Liver (tissue), 9 donors: ENCODE results near the gene BCL6B. TPM values are rescaled to one million over a fixed set of nuclear protein-coding genes. Genes with fewer than 3 reads are reported as not detected.

Source experiments
- DNase-seq: peaks from one replicate; pipeline ENCODE4 v3.0.0-alpha.2; 2017; ENCODE audit warnings: low spot score
- H3K27ac ChIP-seq, 2 donors: one replicate each; pipeline ENCODE4 v1.7.0; 2013; ENCODE audit warnings: inconsistent platforms in 2 of 2, low read length in 2 of 2, control low read depth in 1 of 2, low read depth in 1 of 2, mild to moderate bottlenecking in 1 of 2
- H3K27me3 ChIP-seq, 4 donors: one replicate each; pipeline versions ENCODE4 v1.6.1 to v1.7.0; 2013; ENCODE audit warnings: low read length in 3 of 4, inconsistent platforms in 1 of 4, mild to moderate bottlenecking in 1 of 4, moderate library complexity in 1 of 4; ENCODE audit not compliant: control insufficient read depth in 4 of 4, insufficient read depth in 4 of 4
- H3K36me3 ChIP-seq, 4 donors: one replicate each; pipeline versions ENCODE4 v1.6.1 to v1.7.0; 2013; ENCODE audit warnings: low read length in 3 of 4, mild to moderate bottlenecking in 3 of 4, low read depth in 1 of 4, moderate library complexity in 1 of 4; ENCODE audit not compliant: control insufficient read depth in 4 of 4, insufficient read depth in 3 of 4
- H3K4me1 ChIP-seq, 4 donors: one replicate each; pipeline versions ENCODE4 v1.6.1 to v1.7.0; 2013; ENCODE audit warnings: low read length in 3 of 4, mild to moderate bottlenecking in 3 of 4, moderate library complexity in 1 of 4; ENCODE audit not compliant: control insufficient read depth in 4 of 4, insufficient read depth in 4 of 4
- H3K4me3 ChIP-seq, 3 donors: one replicate each; pipeline versions ENCODE4 v1.6.1 to v1.7.0; 2013; ENCODE audit warnings: low read length in 3 of 3, control low read depth in 1 of 3, low read depth in 1 of 3, mild to moderate bottlenecking in 1 of 3
- H3K9ac ChIP-seq, 2 donors: one replicate each; pipeline ENCODE4 v1.7.0; 2013; ENCODE audit warnings: low read length in 2 of 2, mild to moderate bottlenecking in 2 of 2, moderate library complexity in 2 of 2, control low read depth in 1 of 2, low read depth in 1 of 2
- H3K9me3 ChIP-seq, 4 donors: one replicate each; pipeline versions ENCODE4 v1.6.1 to v1.7.0; 2013; ENCODE audit warnings: low read length in 3 of 4; ENCODE audit not compliant: control insufficient read depth in 4 of 4
- EGR1 ChIP-seq, 2 donors: IDR thresholded peaks; 2 replicates each; pipeline ENCODE4 v1.6.1; 2016 to 2018; ENCODE audit warnings: antibody characterized with exemption in 2 of 2, low read depth in 2 of 2
- FOXA2 ChIP-seq: IDR thresholded peaks from 2 replicates; pipeline ENCODE4 v1.6.1; 2016; ENCODE audit warnings: antibody characterized with exemption
- GABPA ChIP-seq, 2 donors: IDR thresholded peaks in 1 of 2; conservative IDR thresholded peaks in 1 of 2; 2 replicates each; pipeline ENCODE4 v1.6.1; 2016; ENCODE audit warnings: antibody characterized with exemption in 2 of 2, mild to moderate bottlenecking in 1 of 2, moderate library complexity in 1 of 2
- HNF4A ChIP-seq, 2 donors: conservative IDR thresholded peaks; 2 replicates each; pipeline ENCODE4 v1.6.1; 2016; ENCODE audit warnings: antibody characterized with exemption in 2 of 2, mild to moderate bottlenecking in 2 of 2
- JUND ChIP-seq, 2 donors: IDR thresholded peaks; 2 replicates each; pipeline ENCODE4 v1.6.1; 2016; ENCODE audit warnings: antibody characterized with exemption in 2 of 2
- NR2F2 ChIP-seq: IDR thresholded peaks from 2 replicates; pipeline ENCODE4 v1.6.1; 2016; ENCODE audit warnings: antibody characterized with exemption
- RAD21 ChIP-seq, 2 donors: IDR thresholded peaks; 2 replicates each; pipeline ENCODE4 v1.6.1; 2016; ENCODE audit warnings: antibody characterized with exemption in 2 of 2, mild to moderate bottlenecking in 2 of 2
- RXRA ChIP-seq, 2 donors: IDR thresholded peaks; 2 replicates each; pipeline ENCODE4 v1.6.1; 2017 to 2018; ENCODE audit warnings: antibody characterized with exemption in 2 of 2, mild to moderate bottlenecking in 1 of 2
- TAF1 ChIP-seq: conservative IDR thresholded peaks from 2 replicates; pipeline ENCODE4 v1.6.1; 2016; ENCODE audit warnings: antibody characterized with exemption, mild to moderate bottlenecking
- YY1 ChIP-seq: IDR thresholded peaks from 2 replicates; pipeline ENCODE4 v1.6.1; 2016; ENCODE audit warnings: antibody characterized with exemption, mild to moderate bottlenecking
- WGBS: extraction: QIAGEN DNeasy Blood & Tissue Kit; methylation state at CpG from one replicate; pipeline ENCODE4 v1.1.7; 2013; 5-methylcytosine and 5-hydroxymethylcytosine counted together
- polyA plus RNA-seq, 2 donors: library from polyadenylated mRNA; stranded (reverse) in 1 of 2; unstranded in 1 of 2; fragments of 200-250 nt in 1 of 2; fragments of >200 nt in 1 of 2; fragmentation: Nextera tagmentation in 1 of 2; extraction: Ambion mirVana in 1 of 2; gene quantifications; one replicate each; pipeline versions ENCODE4 v1.2.1 to v1.2.3, GENCODE V29; 2013 to 2015
- total RNA-seq, 2 donors: library from RNA; depleted of rRNA; stranded (reverse); fragments of >200 nt; gene quantifications; one replicate each; pipeline ENCODE4 v1.2.3, GENCODE V29; 2014
- TF ChIP-seq, protein P1 (sequence below): IDR thresholded peaks from 2 replicates; pipeline ENCODE4 v1.6.1; 2016; ENCODE audit warnings: antibody characterized with exemption
- TF ChIP-seq, protein P2 (sequence below): fragments of 150-350 bp; IDR thresholded peaks from 2 replicates; pipeline ENCODE4 v1.5.1; 2017; ENCODE audit warnings: improper control_type of control experiment, low read depth, low read length; ENCODE audit not compliant: missing input control
- TF ChIP-seq, protein P3 (sequence below): IDR thresholded peaks from 2 replicates; pipeline ENCODE4 v1.6.1; 2016; ENCODE audit warnings: antibody characterized with exemption
- TF ChIP-seq, protein P4 (sequence below): IDR thresholded peaks from 2 replicates; pipeline ENCODE4 v1.6.1; 2016; ENCODE audit warnings: antibody characterized with exemption
- donor health status: healthy.
- donor health status: healthy.
- donor health status: healthy.
- donor health status: healthy.
- donor health status: healthy.

The BCL6B gene
- total and polyA plus RNA-seq, 4 donors, result 1.1 to 5.7 (median 1.8) TPM

DNA sequence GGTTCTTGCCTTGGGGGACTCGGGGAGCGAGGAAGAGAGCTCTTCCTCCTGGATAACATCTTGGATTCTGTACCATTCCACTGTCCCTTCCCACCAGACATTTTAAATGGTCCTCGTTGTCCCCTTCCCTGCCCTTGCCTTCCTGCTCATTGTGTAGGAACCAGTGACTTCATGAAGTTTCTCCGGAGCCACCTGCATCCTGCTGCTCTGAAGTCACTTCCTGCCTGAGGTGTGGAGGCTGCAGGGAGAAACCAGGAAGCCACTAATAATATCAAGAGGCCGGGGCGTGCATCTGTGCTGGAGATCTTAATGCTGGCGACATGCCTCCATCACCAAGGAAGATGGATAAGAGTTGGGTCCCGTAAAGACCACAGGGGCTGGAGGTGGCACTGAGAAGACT lies 6.8 kb downstream of the BCL6B start:
- TF ChIP-seq, protein P1, sequence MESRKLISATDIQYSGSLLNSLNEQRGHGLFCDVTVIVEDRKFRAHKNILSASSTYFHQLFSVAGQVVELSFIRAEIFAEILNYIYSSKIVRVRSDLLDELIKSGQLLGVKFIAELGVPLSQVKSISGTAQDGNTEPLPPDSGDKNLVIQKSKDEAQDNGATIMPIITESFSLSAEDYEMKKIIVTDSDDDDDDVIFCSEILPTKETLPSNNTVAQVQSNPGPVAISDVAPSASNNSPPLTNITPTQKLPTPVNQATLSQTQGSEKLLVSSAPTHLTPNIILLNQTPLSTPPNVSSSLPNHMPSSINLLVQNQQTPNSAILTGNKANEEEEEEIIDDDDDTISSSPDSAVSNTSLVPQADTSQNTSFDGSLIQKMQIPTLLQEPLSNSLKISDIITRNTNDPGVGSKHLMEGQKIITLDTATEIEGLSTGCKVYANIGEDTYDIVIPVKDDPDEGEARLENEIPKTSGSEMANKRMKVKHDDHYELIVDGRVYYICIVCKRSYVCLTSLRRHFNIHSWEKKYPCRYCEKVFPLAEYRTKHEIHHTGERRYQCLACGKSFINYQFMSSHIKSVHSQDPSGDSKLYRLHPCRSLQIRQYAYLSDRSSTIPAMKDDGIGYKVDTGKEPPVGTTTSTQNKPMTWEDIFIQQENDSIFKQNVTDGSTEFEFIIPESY, result no peak
- TF ChIP-seq, protein P2, sequence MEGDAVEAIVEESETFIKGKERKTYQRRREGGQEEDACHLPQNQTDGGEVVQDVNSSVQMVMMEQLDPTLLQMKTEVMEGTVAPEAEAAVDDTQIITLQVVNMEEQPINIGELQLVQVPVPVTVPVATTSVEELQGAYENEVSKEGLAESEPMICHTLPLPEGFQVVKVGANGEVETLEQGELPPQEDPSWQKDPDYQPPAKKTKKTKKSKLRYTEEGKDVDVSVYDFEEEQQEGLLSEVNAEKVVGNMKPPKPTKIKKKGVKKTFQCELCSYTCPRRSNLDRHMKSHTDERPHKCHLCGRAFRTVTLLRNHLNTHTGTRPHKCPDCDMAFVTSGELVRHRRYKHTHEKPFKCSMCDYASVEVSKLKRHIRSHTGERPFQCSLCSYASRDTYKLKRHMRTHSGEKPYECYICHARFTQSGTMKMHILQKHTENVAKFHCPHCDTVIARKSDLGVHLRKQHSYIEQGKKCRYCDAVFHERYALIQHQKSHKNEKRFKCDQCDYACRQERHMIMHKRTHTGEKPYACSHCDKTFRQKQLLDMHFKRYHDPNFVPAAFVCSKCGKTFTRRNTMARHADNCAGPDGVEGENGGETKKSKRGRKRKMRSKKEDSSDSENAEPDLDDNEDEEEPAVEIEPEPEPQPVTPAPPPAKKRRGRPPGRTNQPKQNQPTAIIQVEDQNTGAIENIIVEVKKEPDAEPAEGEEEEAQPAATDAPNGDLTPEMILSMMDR, result no peak
- TF ChIP-seq, protein P3, sequence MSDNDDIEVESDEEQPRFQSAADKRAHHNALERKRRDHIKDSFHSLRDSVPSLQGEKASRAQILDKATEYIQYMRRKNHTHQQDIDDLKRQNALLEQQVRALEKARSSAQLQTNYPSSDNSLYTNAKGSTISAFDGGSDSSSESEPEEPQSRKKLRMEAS, result no peak
- TF ChIP-seq FOXA2 (no peak), EGR1 (IDR thresholded peaks at IDR 0.05; ENCODE audit: low read depth in 2 of 2) (no peak), RXRA (IDR thresholded peaks at IDR 0.05) (no peak), GABPA (IDR thresholded peaks at IDR 0.05 in 1 of 2, conservative IDR thresholded peaks at IDR 0.05 in 1 of 2) (peak in 1 of 2 donors; percentile 55), HNF4A (conservative IDR thresholded peaks at IDR 0.05) (no peak), YY1 (peak; percentile 15), TAF1 (no peak), RAD21 (IDR thresholded peaks at IDR 0.05) (no peak)
- TF ChIP-seq, protein P4, sequence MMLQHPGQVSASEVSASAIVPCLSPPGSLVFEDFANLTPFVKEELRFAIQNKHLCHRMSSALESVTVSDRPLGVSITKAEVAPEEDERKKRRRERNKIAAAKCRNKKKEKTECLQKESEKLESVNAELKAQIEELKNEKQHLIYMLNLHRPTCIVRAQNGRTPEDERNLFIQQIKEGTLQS, result no peak

DNA sequence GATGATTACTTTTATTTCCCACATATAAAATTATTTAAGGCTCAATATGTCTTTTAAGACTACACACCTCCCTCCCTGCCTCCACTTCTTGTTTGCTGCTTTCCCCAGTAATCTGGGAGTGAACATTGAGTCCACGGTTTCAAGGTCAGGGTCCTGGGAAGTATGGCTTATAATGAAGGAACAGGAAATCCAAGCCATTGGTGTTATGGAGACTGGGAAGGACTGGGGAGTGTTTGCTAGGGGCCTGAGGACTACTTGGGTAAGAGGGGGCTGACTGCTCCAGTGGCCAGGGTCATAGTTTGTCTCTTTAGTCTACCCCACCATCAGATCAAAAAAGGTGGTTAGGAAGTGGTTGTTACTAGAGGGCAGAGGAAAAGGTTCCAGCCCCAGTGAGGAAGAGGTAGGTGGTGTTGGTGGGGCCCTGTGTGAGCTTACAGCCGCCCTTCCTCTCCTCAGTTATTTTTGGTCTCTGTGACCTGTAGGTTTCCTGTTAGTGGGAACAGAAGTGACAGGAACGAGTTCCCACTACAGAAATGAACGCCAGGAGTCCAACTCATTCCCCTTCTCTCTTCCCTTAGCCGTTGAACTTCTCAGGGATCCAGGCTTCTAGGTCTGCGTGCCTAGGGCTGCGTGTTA lies 12.2 kb downstream of the BCL6B start:
- WGBS, result 10% methylated on average over 7 of the region's 7 CpGs
- peak overlapping the region; percentile 48 to 88 for H3K9ac ChIP-seq
- no peak for TF ChIP-seq FOXA2
- TF ChIP-seq, protein P1, result no peak
- no peak for TF ChIP-seq TAF1
- no peak for TF ChIP-seq HNF4A (conservative IDR thresholded peaks at IDR 0.05)
- TF ChIP-seq, protein P4, result no peak
- TF ChIP-seq RAD21 (IDR thresholded peaks at IDR 0.05), result no peak
- TF ChIP-seq NR2F2, result peak; percentile 29
- TF ChIP-seq, protein P3, result no peak
- no peak for TF ChIP-seq JUND (IDR thresholded peaks at IDR 0.05)
- DNase-seq, result no peak
- no peaks in the 10 kb centered on the region for H3K9me3 ChIP-seq
- H3K4me3 ChIP-seq, result peak overlapping the region; percentile 45 to 74 (median 66)
- H3K27ac ChIP-seq, result peak overlapping the region; percentile 84 to 96
- H3K27me3 ChIP-seq, result no peaks in the 10 kb centered on the region
- H3K4me1 ChIP-seq, result peaks cover 9 to 39% (median 30%) of the 10 kb centered on the region in 4 donors
- H3K36me3 ChIP-seq, result peaks cover 0 to 1% (median 0%) of the 10 kb centered on the region in 4 donors

More for the DNA sequence above, 6.8 kb downstream of the BCL6B start:
- Histone ChIP-seq H3K36me3 (peaks cover 0 to 1% (median 0%) of the 10 kb centered on the region in 4 donors), H3K4me1 (no peaks in the 10 kb centered on the region), H3K27ac (peak overlapping the region in 1 of 2 donors; percentile 31), H3K4me3 (no peak overlapping the region), H3K9ac (no peak overlapping the region), H3K27me3 (no peaks in the 10 kb centered on the region), H3K9me3 (no peaks in the 10 kb centered on the region)
- 74% methylated on average over 8 of the region's 8 CpGs for WGBS
- no peak for DNase-seq
